ENCODE measurements around the gene BGN. TPM values are rescaled to one million over a fixed set of nuclear protein-coding genes. Genes with fewer than 3 reads are reported as not detected.

The BGN gene
- total RNA-seq, 2 donors from 2014 or later = 16.9 to 174 TPM

DNA sequence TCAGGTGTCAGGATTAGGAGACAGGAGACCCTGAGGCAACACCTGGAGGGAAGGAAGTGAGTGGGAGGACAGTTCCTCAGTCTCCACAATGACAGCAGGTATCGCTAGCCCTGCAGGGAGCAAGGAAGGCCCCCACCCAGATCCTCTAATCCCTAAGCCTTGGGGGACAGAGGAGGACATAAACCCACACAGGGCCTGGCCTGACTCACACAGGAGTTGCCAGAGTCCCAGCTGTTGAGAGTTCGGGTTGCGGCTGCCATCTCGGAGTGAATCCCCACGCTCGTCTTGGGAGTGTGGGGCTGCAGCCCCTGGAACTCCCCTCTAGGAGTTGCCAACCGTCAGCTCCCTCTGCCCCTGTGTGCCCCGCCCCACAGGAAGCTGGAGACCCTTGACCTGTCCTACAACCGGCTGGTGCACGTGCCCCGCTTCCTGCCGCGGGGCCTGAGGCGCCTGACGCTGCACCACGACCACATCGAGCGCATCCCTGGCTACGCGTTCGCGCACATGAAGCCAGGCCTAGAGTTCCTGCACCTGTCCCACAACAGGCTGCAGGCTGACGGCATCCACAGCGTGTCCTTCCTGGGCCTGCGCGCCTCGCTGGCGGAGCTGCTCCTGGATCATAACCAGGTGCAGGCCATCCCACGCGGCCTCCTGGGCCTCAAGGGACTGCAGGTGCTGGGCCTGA lies 9.2 kb upstream of the BGN start:
- H3K36me3 ChIP-seq = no peaks in the 10 kb centered on the region
- no peak for DNase-seq (ENCODE audit: low spot score)
- H3K27ac ChIP-seq = no peak overlapping the region
- H3K9me3 ChIP-seq = no peaks in the 10 kb centered on the region
- H3K4me1 ChIP-seq (replicated peaks) = no peaks in the 10 kb centered on the region
- intact Hi-C loops (cut with DNase I) = no loop called here
- WGBS = 79% methylated on average over 10 of the region's 30 CpGs
- H3K27me3 ChIP-seq (replicated peaks; ENCODE audit: insufficient read depth) = no peaks in the 10 kb centered on the region
- TF ChIP-seq CTCF (IDR thresholded peaks at IDR 0.05) = no peak
- no peak for TF ChIP-seq POLR2A (IDR thresholded peaks at IDR 0.05)
- no peak for TF ChIP-seq POLR2AphosphoS5 (IDR thresholded peaks at IDR 0.05)
- H3K4me3 ChIP-seq = no peak overlapping the region

GRCh38 chrX:153486171-153486570 lies 8.6 kb upstream of the BGN start:
- no peak for TF ChIP-seq CTCF (IDR thresholded peaks at IDR 0.05)
- Histone ChIP-seq H3K4me3 (no peak overlapping the region), H3K27me3 (replicated peaks; ENCODE audit: insufficient read depth) (no peaks in the 10 kb centered on the region), H3K4me1 (replicated peaks) (no peaks in the 10 kb centered on the region), H3K27ac (no peak overlapping the region), H3K36me3 (no peaks in the 10 kb centered on the region), H3K9me3 (no peaks in the 10 kb centered on the region)
- no peak for DNase-seq (ENCODE audit: low spot score)
- intact Hi-C loops (cut with DNase I) = no loop called here
- 71% methylated on average over 5 of the region's 10 CpGs for WGBS

DNA sequence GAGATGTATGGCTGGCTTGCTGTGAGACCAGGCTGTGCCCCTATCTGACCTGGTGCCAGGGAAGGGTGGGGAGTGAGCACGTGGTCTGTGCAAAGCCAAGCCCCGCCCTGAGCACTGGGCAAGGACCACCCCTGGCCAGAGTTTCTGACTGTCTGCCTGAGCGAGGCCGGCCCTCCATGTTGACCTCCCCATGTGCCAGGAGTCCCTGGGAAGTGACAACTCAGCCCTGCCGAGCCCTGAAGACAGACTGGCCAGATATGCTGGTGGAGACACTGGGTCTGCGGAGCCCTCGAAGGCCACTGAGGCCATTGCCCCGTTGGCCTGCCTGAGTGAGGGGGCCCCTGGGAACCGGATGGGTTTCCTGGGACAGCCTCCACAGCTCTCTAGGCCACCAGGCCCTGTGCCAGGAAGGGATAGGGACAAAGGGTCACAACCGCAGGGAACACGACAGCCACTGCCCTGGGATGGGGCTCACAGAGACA lies 7.1 kb upstream of the BGN start:
- Histone ChIP-seq H3K9me3 (no peaks in the 10 kb centered on the region), H3K4me3 (no peak overlapping the region), H3K4me1 (replicated peaks) (no peaks in the 10 kb centered on the region), H3K27me3 (replicated peaks; ENCODE audit: insufficient read depth) (no peaks in the 10 kb centered on the region), H3K36me3 (no peaks in the 10 kb centered on the region), H3K27ac (no peak overlapping the region)
- intact Hi-C loops (cut with DNase I) = no loop called here
- no peak for TF ChIP-seq POLR2A (IDR thresholded peaks at IDR 0.05)
- TF ChIP-seq CTCF (IDR thresholded peaks at IDR 0.05) = no peak
- no peak for TF ChIP-seq POLR2AphosphoS5 (IDR thresholded peaks at IDR 0.05)
- 51% methylated on average over 4 of the region's 11 CpGs for WGBS
- DNase-seq (ENCODE audit: low spot score) = no peak

- TF ChIP-seq POLR2A (IDR thresholded peaks at IDR 0.05) (no peak), POLR2AphosphoS5 (IDR thresholded peaks at IDR 0.05) (no peak), CTCF (IDR thresholded peaks at IDR 0.05) (no peak)
- Histone ChIP-seq H3K27ac (no peak overlapping the region), H3K4me1 (replicated peaks) (no peaks in the 10 kb centered on the region), H3K27me3 (replicated peaks; ENCODE audit: insufficient read depth) (no peaks in the 10 kb centered on the region), H3K4me3 (no peak overlapping the region), H3K36me3 (no peaks in the 10 kb centered on the region), H3K9me3 (no peaks in the 10 kb centered on the region)
- 21% methylated on average over 23 of the region's 27 CpGs for WGBS
- no peak for DNase-seq (ENCODE audit: low spot score)
- intact Hi-C loops (cut with DNase I) = no loop called here
Measured at GRCh38 chrX:153488231-153488914, 6.4 kb upstream of the BGN start.

Measured in prostate gland (tissue), 2 donors.